PFSK-1 (cell line): ENCODE results near the gene CCDC24.

Experiments used
- FOXP2 ChIP-seq: optimal IDR thresholded peaks from 2 replicates; pipeline ENCODE3; 2011; ENCODE audit warnings: borderline replicate concordance, control low read depth, inconsistent platforms; ENCODE audit not compliant: insufficient read depth; ENCODE audit errors: extremely low read length, extremely low read depth
- POLR2AphosphoS5 ChIP-seq: IDR thresholded peaks from 2 replicates; pipeline ENCODE4 v1.6.1; 2012; ENCODE audit warnings: low read depth, mild to moderate bottlenecking, control low read depth, low read length, moderate library complexity
- REST ChIP-seq, 2 experiments: IDR thresholded peaks; 2 replicates each; pipeline versions ENCODE4 v1.6.1 to v1.8.0; 2011 to 2012; ENCODE audit warnings: low read depth in 2 of 2, low read length in 2 of 2, control low read depth in 1 of 2, inconsistent platforms in 1 of 2, mild to moderate bottlenecking in 1 of 2, moderate library complexity in 1 of 2; ENCODE audit not compliant: insufficient read depth in 1 of 2
- SIN3A ChIP-seq: IDR thresholded peaks from 2 replicates; pipeline ENCODE4 v1.6.1; 2012; ENCODE audit warnings: mild to moderate bottlenecking, low read length, moderate library complexity, borderline replicate concordance; ENCODE audit not compliant: insufficient read depth
- TAF1 ChIP-seq: IDR thresholded peaks from 2 replicates; pipeline ENCODE4 v1.6.1; 2012; ENCODE audit warnings: low read length, control low read depth, borderline replicate concordance; ENCODE audit not compliant: insufficient read depth

CCDC24 gene

GRCh38 chr1:44016890-44017400 lies 25.5 kb downstream of the CCDC24 start:
- TF ChIP-seq TAF1 (no peak), POLR2AphosphoS5 (no peak)

- TF ChIP-seq REST (IDR thresholded peaks at IDR 0.05; ENCODE audit: insufficient read depth in 1 of 2, low read depth in 2 of 2, low read length in 2 of 2): no peak
- no peak for TF ChIP-seq SIN3A
- TF ChIP-seq TAF1: no peak
- no peak for TF ChIP-seq POLR2AphosphoS5
- no peak for TF ChIP-seq FOXP2
Observed at GRCh38 chr1:44019466-44019948, 28.1 kb downstream of the CCDC24 start.

GRCh38 chr1:44020464-44020863 lies 29.1 kb downstream of the CCDC24 start:
- TF ChIP-seq FOXP2 (no peak), SIN3A (no peak), POLR2AphosphoS5 (no peak), TAF1 (no peak), REST (IDR thresholded peaks at IDR 0.05; ENCODE audit: insufficient read depth in 1 of 2, low read depth in 2 of 2, low read length in 2 of 2) (no peak)

GRCh38 chr1:44021156-44021555 lies 29.8 kb downstream of the CCDC24 start:
- TF ChIP-seq FOXP2 (no peak), POLR2AphosphoS5 (no peak), TAF1 (no peak)

- no peak for TF ChIP-seq POLR2AphosphoS5
- TF ChIP-seq FOXP2: no peak
- no peak for TF ChIP-seq TAF1
- no peak for TF ChIP-seq SIN3A
- TF ChIP-seq REST (IDR thresholded peaks at IDR 0.05; ENCODE audit: insufficient read depth in 1 of 2, low read depth in 2 of 2, low read length in 2 of 2): no peak
Observed at GRCh38 chr1:44021581-44022321, 30.4 kb downstream of the CCDC24 start.
